Panc1 (cell line): ENCODE results near the gene CA5B. TPM values are rescaled to one million over a fixed set of nuclear protein-coding genes. Genes with fewer than 3 reads are reported as not detected.
A peak's percentile ranks its signal among the peaks of the same experiment; 100 is the strongest.

ENCODE experiments used
- ATAC-seq: fragments of 200-7000 bp; cut with Tn5 transposase; 2 replicates; pipeline ENCODE4 v1.9.1; 2020; ENCODE audit warnings: mild to moderate bottlenecking, moderate library complexity
- BruUV-seq: library from RNA; stranded (reverse); fragments of 400-500 nt; replicated peaks from 2 replicates; lab custom pipeline; 2021; lab: Mats Ljungman, UMichigan
- CTCF ChIA-PET: fragments of 300-600 bp; sonication (Branson Sonifier 250); formaldehyde crosslinking; loops from one replicate; lab custom pipeline; 2022; ENCODE audit warnings: antibody characterized with exemption; lab: Charles Lee
- POLR2A ChIA-PET: fragments of 300-600 bp; sonication (Branson Sonifier 250); formaldehyde crosslinking; loops from one replicate; lab custom pipeline; 2022; ENCODE audit warnings: antibody characterized with exemption; lab: Charles Lee
- DNase-seq: peaks from one replicate; pipeline ENCODE4 v3.0.0-alpha.2; 2010; ENCODE audit warnings: low read depth, low spot score
- H3K27ac ChIP-seq: 2 replicates; pipeline ENCODE4 v1.5.1; 2011; ENCODE audit warnings: mild to moderate bottlenecking, low read length, inconsistent platforms
- H3K27me3 ChIP-seq: fragments of 200-500 bp; sonication (Bioruptor generic); 2 replicates; pipeline ENCODE4 v1.6.0; 2014; ENCODE audit warnings: low read length, inconsistent platforms; ENCODE audit not compliant: control insufficient read depth, insufficient read depth
- H3K36me3 ChIP-seq: fragments of 200-500 bp; sonication (Bioruptor generic); 2 replicates; pipeline ENCODE4 v1.5.1; 2014; ENCODE audit warnings: inconsistent platforms, mild to moderate bottlenecking, low read length, moderate library complexity; ENCODE audit not compliant: control insufficient read depth, insufficient read depth
- H3K4me1 ChIP-seq: 2 replicates; pipeline ENCODE4 v1.5.1; 2011; ENCODE audit warnings: inconsistent platforms, mild to moderate bottlenecking, low read length, moderate library complexity; ENCODE audit not compliant: control insufficient read depth, insufficient read depth
- H3K4me3 ChIP-seq, 2 experiments: 2 replicates each; pipeline ENCODE4 v1.5.1; 2011 to 2012; ENCODE audit warnings: low read depth in 2 of 2, low read length in 2 of 2, mild to moderate bottlenecking in 2 of 2, inconsistent platforms in 1 of 2, moderate library complexity in 1 of 2
- H3K9me3 ChIP-seq: fragments of 200-500 bp; sonication (Bioruptor generic); 2 replicates; pipeline ENCODE4 v1.5.1; 2014; ENCODE audit warnings: low read depth, mild to moderate bottlenecking, inconsistent platforms, low read length, moderate library complexity; ENCODE audit not compliant: control insufficient read depth, insufficient read depth
- CTCF ChIP-seq: fragments of 450-650 bp; IDR thresholded peaks from 2 replicates; pipeline ENCODE4 v1.5.1; 2017; ENCODE audit warnings: mild to moderate bottlenecking
- POLR2AphosphoS5 ChIP-seq: IDR thresholded peaks from 2 replicates; pipeline ENCODE4 v1.6.1; 2012; ENCODE audit warnings: mild to moderate bottlenecking, low read depth, low read length, moderate library complexity
- SIN3A ChIP-seq: IDR thresholded peaks from 2 replicates; pipeline ENCODE4 v1.6.1; 2012; ENCODE audit warnings: low read depth, mild to moderate bottlenecking, low read length, moderate library complexity, borderline replicate concordance; ENCODE audit not compliant: insufficient read depth
- TCF7L2 ChIP-seq: IDR thresholded peaks from 2 replicates; pipeline ENCODE4 v1.6.1; 2011; ENCODE audit warnings: mild to moderate bottlenecking, low read depth, low read length, inconsistent platforms
- in situ Hi-C: cut with HindIII; loops from 2 replicates; pipeline ENCODE4 v1.10.0; 2016; ENCODE audit warnings: low sequenced_read_pairs, low pct_unique_long_range_greater_than_20kb
- intact Hi-C: fragments of 100-400 bp; cut with micrococcal nuclease; formaldehyde crosslinking; loops from one replicate; pipeline ENCODE4 v1.10.0; 2022; ENCODE audit not compliant: unreplicated experiment
- total RNA-seq: library from RNA; stranded (reverse); gene quantifications from one replicate; pipeline ENCODE4 v1.2.1, GENCODE V29; 2021; ENCODE audit not compliant: unreplicated experiment
- TF ChIP-seq, protein P1 (sequence below), 2 experiments: IDR thresholded peaks; 2 replicates each; pipeline ENCODE4 v1.6.1; 2011 to 2012; ENCODE audit warnings: low read depth in 2 of 2, control low read depth in 1 of 2, low read length in 1 of 2, mild to moderate bottlenecking in 1 of 2, moderate library complexity in 1 of 2; ENCODE audit not compliant: insufficient read depth in 1 of 2

The CA5B gene
- total RNA-seq, 1 experiment from 2014 or later, result 6.8 TPM

GRCh38 chrX:15751155-15751819 is 13.2 kb downstream of the CA5B start:
- intact Hi-C loops, result no loop called here
- ChIA-PET POLR2A (no interaction called here), CTCF (no interaction called here)
- peak overlapping the region; percentile 68; the same call in 1 of the 2 replicates for H3K27ac ChIP-seq
- H3K4me1 ChIP-seq, result no peaks in the 10 kb centered on the region
- TF ChIP-seq TCF7L2 (peak; percentile 68), POLR2AphosphoS5 (no peak), SIN3A (no peak), CTCF (no peak)
- TF ChIP-seq, protein P1, sequence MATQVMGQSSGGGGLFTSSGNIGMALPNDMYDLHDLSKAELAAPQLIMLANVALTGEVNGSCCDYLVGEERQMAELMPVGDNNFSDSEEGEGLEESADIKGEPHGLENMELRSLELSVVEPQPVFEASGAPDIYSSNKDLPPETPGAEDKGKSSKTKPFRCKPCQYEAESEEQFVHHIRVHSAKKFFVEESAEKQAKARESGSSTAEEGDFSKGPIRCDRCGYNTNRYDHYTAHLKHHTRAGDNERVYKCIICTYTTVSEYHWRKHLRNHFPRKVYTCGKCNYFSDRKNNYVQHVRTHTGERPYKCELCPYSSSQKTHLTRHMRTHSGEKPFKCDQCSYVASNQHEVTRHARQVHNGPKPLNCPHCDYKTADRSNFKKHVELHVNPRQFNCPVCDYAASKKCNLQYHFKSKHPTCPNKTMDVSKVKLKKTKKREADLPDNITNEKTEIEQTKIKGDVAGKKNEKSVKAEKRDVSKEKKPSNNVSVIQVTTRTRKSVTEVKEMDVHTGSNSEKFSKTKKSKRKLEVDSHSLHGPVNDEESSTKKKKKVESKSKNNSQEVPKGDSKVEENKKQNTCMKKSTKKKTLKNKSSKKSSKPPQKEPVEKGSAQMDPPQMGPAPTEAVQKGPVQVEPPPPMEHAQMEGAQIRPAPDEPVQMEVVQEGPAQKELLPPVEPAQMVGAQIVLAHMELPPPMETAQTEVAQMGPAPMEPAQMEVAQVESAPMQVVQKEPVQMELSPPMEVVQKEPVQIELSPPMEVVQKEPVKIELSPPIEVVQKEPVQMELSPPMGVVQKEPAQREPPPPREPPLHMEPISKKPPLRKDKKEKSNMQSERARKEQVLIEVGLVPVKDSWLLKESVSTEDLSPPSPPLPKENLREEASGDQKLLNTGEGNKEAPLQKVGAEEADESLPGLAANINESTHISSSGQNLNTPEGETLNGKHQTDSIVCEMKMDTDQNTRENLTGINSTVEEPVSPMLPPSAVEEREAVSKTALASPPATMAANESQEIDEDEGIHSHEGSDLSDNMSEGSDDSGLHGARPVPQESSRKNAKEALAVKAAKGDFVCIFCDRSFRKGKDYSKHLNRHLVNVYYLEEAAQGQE (IDR thresholded peaks at IDR 0.05; ENCODE audit: insufficient read depth in 1 of 2, low read depth in 2 of 2, low read length in 1 of 2), result no peak
- no TSS peak for BruUV-seq
- H3K27me3 ChIP-seq, result no peaks in the 10 kb centered on the region
- in situ Hi-C loops, result no loop called here
- DNase-seq, result no peak
- no peak overlapping the region for H3K4me3 ChIP-seq
- H3K9me3 ChIP-seq, result no peaks in the 10 kb centered on the region
- H3K36me3 ChIP-seq, result no peaks in the 10 kb centered on the region
- ATAC-seq, result peak; percentile 92

- no peaks in the 10 kb centered on the region for H3K4me1 ChIP-seq
- intact Hi-C loops, result no loop called here
Measured at GRCh38 chrX:15755091-15755490, 17.0 kb downstream of the CA5B start.

More at GRCh38 chrX:15755091-15755490, 17.0 kb downstream of the CA5B start:
- BruUV-seq, result no TSS peak
- H3K27me3 ChIP-seq, result no peaks in the 10 kb centered on the region
- DNase-seq (no peak), ATAC-seq (no peak)
- ChIA-PET POLR2A (no interaction called here), CTCF (no interaction called here)
- H3K36me3 ChIP-seq, result no peaks in the 10 kb centered on the region
- no peaks in the 10 kb centered on the region for H3K9me3 ChIP-seq
- in situ Hi-C loops, result no loop called here
- TF ChIP-seq TCF7L2, result no peak
- TF ChIP-seq SIN3A, result no peak
- no peak for TF ChIP-seq POLR2AphosphoS5
- TF ChIP-seq, protein P1 (IDR thresholded peaks at IDR 0.05; ENCODE audit: insufficient read depth in 1 of 2, low read depth in 2 of 2, low read length in 1 of 2), result no peak
- TF ChIP-seq CTCF, result no peak
- H3K4me3 ChIP-seq, result no peak overlapping the region
- H3K27ac ChIP-seq, result no peak overlapping the region
